GM18909 (cell line): ENCODE results near the gene PRKCE.

ENCODE experiments used
- ATAC-seq: cut with Tn5 transposase; IDR thresholded peaks from one replicate; pipeline ENCODE4 v1.9.1; 2021; ENCODE audit warnings: mild to moderate bottlenecking; ENCODE audit not compliant: unreplicated experiment, poor library complexity

Gene PRKCE

GRCh38 chr2:45651415-45652089 lies at the start of gene PRKCE:
PRKCE (plus strand) TSS chr2:45651675.
- peak; percentile 13 for ATAC-seq

GRCh38 chr2:45602624-45603023 lies 48.9 kb upstream of the PRKCE start:
- ATAC-seq: no peak

GRCh38 chr2:45605116-45605515 lies 46.4 kb upstream of the PRKCE start:
- no peak for ATAC-seq

- no peak for ATAC-seq
Measured at GRCh38 chr2:45606796-45607195, 44.7 kb upstream of the PRKCE start.

GRCh38 chr2:45607701-45608100 lies 43.8 kb upstream of the PRKCE start:
- ATAC-seq: no peak

GRCh38 chr2:45610281-45611019 lies 41.0 kb upstream of the PRKCE start:
- ATAC-seq: peak; percentile 48

- ATAC-seq: peak; percentile 95
Measured at GRCh38 chr2:45611020-45611859, 40.2 kb upstream of the PRKCE start, which contains the start of gene SRBD1. SRBD1 (minus strand) TSS chr2:45611267; CDS start chr2:45605441, 5,826 bp downstream.

GRCh38 chr2:45612285-45612684 lies 39.2 kb upstream of the PRKCE start:
- no peak for ATAC-seq

GRCh38 chr2:45612731-45613130 lies 38.7 kb upstream of the PRKCE start:
- ATAC-seq: no peak

- no peak for ATAC-seq
Measured at GRCh38 chr2:45614330-45614729, 37.1 kb upstream of the PRKCE start.

GRCh38 chr2:45614871-45615415 lies 36.5 kb upstream of the PRKCE start:
- ATAC-seq: no peak

GRCh38 chr2:45616658-45617411 lies 34.6 kb upstream of the PRKCE start:
- no peak for ATAC-seq

- no peak for ATAC-seq
Measured at GRCh38 chr2:45617496-45617895, 34.0 kb upstream of the PRKCE start.

- no peak for ATAC-seq
Measured at GRCh38 chr2:45622336-45623075, 29.0 kb upstream of the PRKCE start.

- ATAC-seq: no peak
Measured at GRCh38 chr2:45623098-45623497, 28.4 kb upstream of the PRKCE start.

- ATAC-seq: no peak
Measured at GRCh38 chr2:45625824-45626223, 25.7 kb upstream of the PRKCE start.

GRCh38 chr2:45626387-45627221 lies 24.9 kb upstream of the PRKCE start:
- no peak for ATAC-seq

- no peak for ATAC-seq
Measured at GRCh38 chr2:45627911-45628310, 23.6 kb upstream of the PRKCE start.
